Peyer's patch (tissue), 4 donors: ENCODE results near the gene SRC. TPM values are rescaled to one million over a fixed set of nuclear protein-coding genes. Genes with fewer than 3 reads are reported as not detected.
"Not testable (repeated sequence)": the region's sequence is repeated elsewhere in the genome, so short reads cannot be mapped to it uniquely, and the experiment has no call there.

Source experiments
- DNase-seq, 3 donors: peaks; one replicate each; pipeline ENCODE4 v3.0.0-alpha.2; 2017 to 2019
- H3K27ac ChIP-seq, 4 donors: fragments of 200-600 bp; sonication (generic); one replicate each; pipeline ENCODE4 v1.5.1; 2016 to 2019
- H3K27me3 ChIP-seq, 2 donors: fragments of 200-600 bp; sonication (generic); one replicate each; pipeline ENCODE4 v1.5.1; 2019
- H3K36me3 ChIP-seq, 3 donors: fragments of 200-600 bp; sonication (generic); one replicate each; pipeline ENCODE4 v1.5.1; 2016 to 2019
- H3K4me1 ChIP-seq, 4 donors: fragments of 200-600 bp; sonication (generic); one replicate each; pipeline ENCODE4 v1.5.1; 2016 to 2019
- H3K4me3 ChIP-seq, 4 donors: fragments of 200-600 bp; sonication (generic); 1 replicate in 3 of 4; 2 replicates in 1 of 4; pipeline ENCODE4 v1.5.1; 2016 to 2019; ENCODE audit warnings: mild to moderate bottlenecking in 1 of 4
- H3K9me3 ChIP-seq, 4 donors: fragments of 200-600 bp; sonication (generic); one replicate each; pipeline ENCODE4 v1.5.1; 2016 to 2019; ENCODE audit warnings: mild to moderate bottlenecking in 1 of 4
- POLR2A ChIP-seq, 2 donors: fragments of 450-650 bp; IDR thresholded peaks; one replicate each; pipeline ENCODE4 v1.5.1; 2017; ENCODE audit warnings: antibody characterized with exemption in 2 of 2, mild to moderate bottlenecking in 2 of 2, moderate library complexity in 2 of 2
- total RNA-seq, 4 donors: library from RNA; depleted of rRNA; stranded (reverse); fragments of >200 nt; gene quantifications; one replicate each; pipeline ENCODE4 v1.1.0, GENCODE V29; 2016
- TF ChIP-seq, protein P1 (sequence below), 6 experiments: fragments of 450-650 bp in 4 of 6; fragments of 200-600 bp in 2 of 6; sonication (generic) in 1 of 6; IDR thresholded peaks; one replicate each; pipeline ENCODE4 v1.5.1; 2017 to 2019; ENCODE audit warnings: antibody characterized with exemption in 6 of 6, mild to moderate bottlenecking in 3 of 6, moderate library complexity in 1 of 6

SRC gene
- total RNA-seq, 4 donors from 2014 or later: 85.8 to 187 (median 146) TPM

DNA sequence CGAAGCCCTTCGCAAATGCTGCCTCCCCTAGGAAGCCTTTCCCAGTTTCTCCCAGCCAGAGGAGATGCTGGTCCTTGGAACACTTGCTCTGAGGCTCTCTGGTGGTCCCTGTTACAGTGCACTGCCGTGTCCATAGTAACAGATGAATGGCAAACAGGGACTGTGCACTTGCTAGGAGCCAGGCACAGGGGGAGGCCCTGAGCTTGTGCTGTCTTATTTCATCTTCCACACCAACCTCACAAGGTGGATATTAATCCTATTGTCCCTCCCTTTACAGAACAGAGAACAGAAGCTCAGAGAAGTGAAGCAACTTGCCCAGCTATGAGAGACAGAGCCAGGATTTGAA is 19.0 kb downstream of the SRC start:
- H3K4me1 ChIP-seq: no peaks in the 10 kb centered on the region
- H3K4me3 ChIP-seq: no peak overlapping the region
- no peaks in the 10 kb centered on the region for H3K9me3 ChIP-seq
- no peak overlapping the region for H3K27ac ChIP-seq
- H3K27me3 ChIP-seq: no peaks in the 10 kb centered on the region
- DNase-seq: peak in 1 of 3 donors; percentile 23
- H3K36me3 ChIP-seq: peaks cover 0 to 36% (median 0%) of the 10 kb centered on the region in 3 donors
- no peak for TF ChIP-seq POLR2A (IDR thresholded peaks at IDR 0.05)
- TF ChIP-seq, protein P1, sequence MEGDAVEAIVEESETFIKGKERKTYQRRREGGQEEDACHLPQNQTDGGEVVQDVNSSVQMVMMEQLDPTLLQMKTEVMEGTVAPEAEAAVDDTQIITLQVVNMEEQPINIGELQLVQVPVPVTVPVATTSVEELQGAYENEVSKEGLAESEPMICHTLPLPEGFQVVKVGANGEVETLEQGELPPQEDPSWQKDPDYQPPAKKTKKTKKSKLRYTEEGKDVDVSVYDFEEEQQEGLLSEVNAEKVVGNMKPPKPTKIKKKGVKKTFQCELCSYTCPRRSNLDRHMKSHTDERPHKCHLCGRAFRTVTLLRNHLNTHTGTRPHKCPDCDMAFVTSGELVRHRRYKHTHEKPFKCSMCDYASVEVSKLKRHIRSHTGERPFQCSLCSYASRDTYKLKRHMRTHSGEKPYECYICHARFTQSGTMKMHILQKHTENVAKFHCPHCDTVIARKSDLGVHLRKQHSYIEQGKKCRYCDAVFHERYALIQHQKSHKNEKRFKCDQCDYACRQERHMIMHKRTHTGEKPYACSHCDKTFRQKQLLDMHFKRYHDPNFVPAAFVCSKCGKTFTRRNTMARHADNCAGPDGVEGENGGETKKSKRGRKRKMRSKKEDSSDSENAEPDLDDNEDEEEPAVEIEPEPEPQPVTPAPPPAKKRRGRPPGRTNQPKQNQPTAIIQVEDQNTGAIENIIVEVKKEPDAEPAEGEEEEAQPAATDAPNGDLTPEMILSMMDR (IDR thresholded peaks at IDR 0.05): no peak

DNA sequence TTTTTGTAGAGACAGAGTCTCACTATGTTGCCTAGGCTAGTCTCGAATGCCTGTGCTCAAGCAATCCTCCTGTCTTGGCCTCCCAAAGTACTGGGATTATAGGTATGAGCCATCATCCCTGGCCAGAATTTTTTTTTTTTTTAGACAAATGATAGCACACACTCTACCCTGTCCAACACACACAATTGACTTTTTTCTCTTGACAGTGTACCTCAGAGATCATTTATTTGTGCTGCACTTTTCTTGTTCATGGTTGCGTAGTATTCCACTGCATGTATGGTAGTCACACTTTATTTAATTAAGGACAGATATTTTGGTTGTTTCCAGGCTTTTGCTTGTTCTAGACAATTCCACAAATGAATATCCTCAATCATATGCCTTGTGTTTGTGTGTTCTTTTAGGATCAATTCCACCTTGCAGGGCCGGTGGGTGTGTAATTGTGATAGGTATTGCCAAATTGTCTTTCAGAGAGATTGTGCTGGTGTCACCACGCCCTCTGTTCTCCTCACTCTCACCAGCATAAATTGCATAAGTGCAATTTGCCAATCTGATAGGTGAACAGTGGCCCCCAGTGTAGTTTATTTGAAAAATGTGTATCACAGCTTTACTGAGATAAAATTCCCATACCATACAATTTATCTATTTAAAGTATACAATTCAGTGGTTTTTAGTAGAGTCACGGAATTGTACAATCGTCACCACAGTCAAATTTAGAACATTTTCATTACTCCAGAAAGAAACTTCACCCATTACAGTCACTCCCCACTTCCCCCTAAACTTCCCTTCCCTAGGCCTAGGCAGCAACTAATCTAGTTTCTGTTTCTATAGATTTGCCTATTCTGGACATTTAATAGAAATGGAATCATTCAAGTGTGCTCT is 20.1 kb downstream of the SRC start:
- DNase-seq: peak in 1 of 3 donors; percentile 40
- peak overlapping the region in 2 of 4 donors; percentile 8 to 62 for H3K27ac ChIP-seq

DNA sequence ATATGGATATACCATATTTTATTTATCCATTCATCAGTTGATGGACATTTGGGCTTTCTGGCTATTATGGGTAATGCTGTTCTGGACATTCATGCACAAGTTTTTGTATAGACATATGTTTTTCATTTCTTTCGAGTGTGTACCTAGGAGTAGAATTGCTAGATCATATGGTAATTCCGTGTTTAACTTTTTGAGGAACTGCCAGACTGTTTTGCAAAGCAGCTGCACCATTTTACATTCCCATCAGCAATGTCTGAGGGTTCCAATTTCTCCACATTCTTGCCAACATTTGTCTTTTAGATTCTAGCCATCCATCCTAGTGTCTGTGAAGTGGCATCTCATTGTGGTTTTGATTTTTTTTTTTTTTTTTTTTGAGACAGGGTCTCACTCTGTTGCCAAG is 20.8 kb downstream of the SRC start:
- H3K27me3 ChIP-seq: no peaks in the 10 kb centered on the region
- no peaks in the 10 kb centered on the region for H3K4me1 ChIP-seq
- H3K4me3 ChIP-seq: no peak overlapping the region
- peak overlapping the region in 2 of 4 donors; percentile 8 to 42 for H3K27ac ChIP-seq
- DNase-seq: no peak
- no peaks in the 10 kb centered on the region for H3K9me3 ChIP-seq
- peaks cover 0 to 36% (median 0%) of the 10 kb centered on the region in 3 donors for H3K36me3 ChIP-seq
- no peak for TF ChIP-seq POLR2A (IDR thresholded peaks at IDR 0.05)
- TF ChIP-seq, protein P1 (IDR thresholded peaks at IDR 0.05): no peak

More for the DNA sequence above, 20.1 kb downstream of the SRC start:
- no peak overlapping the region for H3K4me3 ChIP-seq
- H3K36me3 ChIP-seq: peaks cover 0 to 36% (median 0%) of the 10 kb centered on the region in 3 donors
- H3K27me3 ChIP-seq: no peaks in the 10 kb centered on the region
- H3K9me3 ChIP-seq: no peaks in the 10 kb centered on the region
- H3K4me1 ChIP-seq: no peaks in the 10 kb centered on the region
- TF ChIP-seq POLR2A (IDR thresholded peaks at IDR 0.05): no peak
- TF ChIP-seq, protein P1 (IDR thresholded peaks at IDR 0.05): no peak

DNA sequence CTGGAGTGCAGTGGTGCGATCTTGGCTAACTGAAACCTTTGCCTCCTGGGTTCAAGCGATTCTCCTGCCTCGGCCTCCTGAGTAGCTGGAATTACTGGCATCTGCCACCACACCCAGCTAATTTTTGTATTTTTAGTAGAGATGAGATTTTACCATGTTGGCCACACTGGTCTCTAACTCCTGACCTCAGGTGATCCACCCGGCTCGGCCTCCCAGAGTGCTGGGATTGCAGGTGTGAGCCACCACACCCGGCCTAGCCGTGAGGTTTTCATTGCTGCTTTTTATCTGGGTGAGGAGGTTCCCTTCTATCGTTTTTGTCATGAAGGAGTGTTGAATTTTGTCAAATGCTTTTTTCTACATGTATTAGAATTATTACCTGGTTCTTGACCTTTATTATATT is 23.9 kb downstream of the SRC start:
- Histone ChIP-seq H3K36me3 (peaks cover 0 to 28% (median 0%) of the 10 kb centered on the region in 3 donors), H3K27ac (no peak overlapping the region), H3K4me1 (no peaks in the 10 kb centered on the region), H3K27me3 (no peaks in the 10 kb centered on the region), H3K4me3 (no peak overlapping the region), H3K9me3 (no peaks in the 10 kb centered on the region)
- TF ChIP-seq, protein P1 (IDR thresholded peaks at IDR 0.05): no peak
- TF ChIP-seq POLR2A (IDR thresholded peaks at IDR 0.05): no peak
- no peak for DNase-seq

DNA sequence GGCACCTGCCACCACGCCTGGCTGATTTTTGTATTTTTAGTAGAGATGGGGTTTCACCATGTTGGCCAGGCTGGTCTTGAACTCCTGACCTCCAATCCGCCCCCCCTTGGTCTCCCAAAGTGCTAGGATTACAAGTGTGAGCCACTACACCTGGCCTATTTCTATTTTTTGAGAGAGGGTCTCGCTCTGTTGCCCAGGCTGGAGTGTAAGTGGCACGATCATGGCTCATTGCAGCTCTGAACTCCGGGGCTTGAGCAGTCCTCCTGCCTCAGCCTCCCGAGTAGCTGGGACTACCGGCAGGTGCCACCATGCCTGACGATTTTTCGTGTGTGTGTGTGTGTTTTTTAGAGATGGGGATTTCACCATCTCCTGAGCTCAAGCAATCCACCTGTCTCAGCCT is 25.9 kb downstream of the SRC start:
- H3K36me3 ChIP-seq: peaks cover 0 to 27% (median 0%) of the 10 kb centered on the region in 3 donors
- not testable (repeated sequence) for DNase-seq, H3K4me1 ChIP-seq, H3K27me3 ChIP-seq, H3K9me3 ChIP-seq, H3K4me3 ChIP-seq, H3K27ac ChIP-seq

DNA sequence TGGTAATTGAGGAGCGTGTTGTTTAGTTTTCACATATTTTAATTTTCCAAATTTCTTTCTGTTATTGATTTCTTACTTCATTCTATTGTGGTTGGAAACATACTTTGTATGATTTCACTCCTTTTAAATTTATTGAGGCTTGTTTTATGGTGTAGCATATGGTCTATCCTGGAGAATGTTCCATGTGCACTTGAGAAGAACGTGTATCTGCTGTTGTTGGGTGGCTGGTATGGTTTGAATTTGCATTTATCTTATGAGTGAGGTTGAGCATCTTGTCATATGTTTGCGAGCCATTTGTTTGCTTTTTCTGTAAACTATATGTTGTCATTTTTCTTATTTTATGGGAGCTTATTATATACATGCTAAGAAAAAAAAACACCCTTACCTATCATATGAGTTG is 26.5 kb downstream of the SRC start:
- no peaks in the 10 kb centered on the region for H3K27me3 ChIP-seq
- peaks cover 0 to 21% (median 0%) of the 10 kb centered on the region in 3 donors for H3K36me3 ChIP-seq
- H3K4me1 ChIP-seq: no peaks in the 10 kb centered on the region
- TF ChIP-seq, protein P1 (IDR thresholded peaks at IDR 0.05): no peak
- TF ChIP-seq POLR2A (IDR thresholded peaks at IDR 0.05): no peak
- H3K4me3 ChIP-seq: no peak overlapping the region
- H3K9me3 ChIP-seq: no peaks in the 10 kb centered on the region
- H3K27ac ChIP-seq: no peak overlapping the region
- no peak for DNase-seq
